OCI-LY1 (cell line): ENCODE data around the gene GATC.

ENCODE experiments used
- H2AFZ ChIP-seq: fragments of 200-600 bp; sonication (generic), shearing (Covaris generic); 2 replicates; pipeline ENCODE4 v1.6.0; 2014; ENCODE audit warnings: antibody characterized with exemption, mild to moderate bottlenecking, low read length
- H3F3A ChIP-seq: fragments of 200-600 bp; sonication (generic), shearing (Covaris generic); 2 replicates; pipeline ENCODE4 v1.6.0; 2014; ENCODE audit warnings: mild to moderate bottlenecking, antibody characterized with exemption, low read length, moderate library complexity; ENCODE audit not compliant: insufficient read depth
- H3K27ac ChIP-seq: fragments of 200-600 bp; sonication (generic); 2 replicates; pipeline ENCODE4 v1.5.1; 2014; ENCODE audit warnings: low read length, mixed run types, mild to moderate bottlenecking, low read depth; ENCODE audit not compliant: poor library complexity, severe bottlenecking
- H3K27me3 ChIP-seq: fragments of 200-600 bp; sonication (generic); 2 replicates; pipeline ENCODE4 v1.6.0; 2014; ENCODE audit warnings: antibody characterized with exemption, mild to moderate bottlenecking, low read length, moderate library complexity; ENCODE audit not compliant: insufficient read depth
- H3K36me3 ChIP-seq: fragments of 200-600 bp; sonication (generic); 2 replicates; pipeline ENCODE4 v1.6.1; 2014; ENCODE audit warnings: mild to moderate bottlenecking, antibody characterized with exemption, low read length, moderate library complexity, mixed read lengths; ENCODE audit not compliant: insufficient read depth
- H3K4me1 ChIP-seq: fragments of 200-600 bp; sonication (generic); 2 replicates; pipeline ENCODE4 v1.5.1; 2014; ENCODE audit warnings: mild to moderate bottlenecking, low read length, moderate library complexity; ENCODE audit not compliant: insufficient read depth, severe bottlenecking
- H3K4me2 ChIP-seq: fragments of 200-600 bp; sonication (generic), shearing (Covaris generic); 2 replicates; pipeline ENCODE4 v1.6.1; 2014; ENCODE audit warnings: low read length
- H3K4me3 ChIP-seq: fragments of 200-600 bp; sonication (generic); 2 replicates; pipeline ENCODE4 v1.5.1; 2014; ENCODE audit warnings: low read length, low read depth, mild to moderate bottlenecking, mixed read lengths; ENCODE audit not compliant: poor library complexity, severe bottlenecking
- H3K79me2 ChIP-seq: fragments of 200-600 bp; shearing (Covaris generic); 2 replicates; pipeline ENCODE4 v1.6.1; 2016; ENCODE audit warnings: mixed run types, low read length, mixed read lengths; ENCODE audit not compliant: insufficient read depth
- H3K9ac ChIP-seq: fragments of 200-600 bp; sonication (generic), shearing (Covaris generic); 2 replicates; pipeline ENCODE4 v1.6.1; 2014; ENCODE audit warnings: mild to moderate bottlenecking, low read length, mixed read lengths
- H3K9me2 ChIP-seq: fragments of 200-600 bp; sonication (generic), shearing (Covaris generic); 2 replicates; pipeline ENCODE4 v1.6.1; 2014; ENCODE audit warnings: low read depth, mild to moderate bottlenecking, low read length, mixed read lengths
- H3K9me3 ChIP-seq: fragments of 200-600 bp; shearing (Covaris generic); 2 replicates; pipeline ENCODE4 v1.6.1; 2014; ENCODE audit warnings: low read length, mixed read lengths
- H4K20me1 ChIP-seq: fragments of 200-600 bp; sonication (generic), shearing (Covaris generic); 2 replicates; pipeline ENCODE4 v1.6.0; 2016; ENCODE audit warnings: mild to moderate bottlenecking, low read length; ENCODE audit not compliant: insufficient read depth
- EZH2 ChIP-seq: fragments of 200-600 bp; sonication (generic), shearing (Covaris generic); IDR thresholded peaks from 2 replicates; pipeline ENCODE4 v1.8.0; 2017; ENCODE audit warnings: borderline replicate concordance, mixed run types, mild to moderate bottlenecking, antibody characterized with exemption, low read length, moderate library complexity, mixed read lengths
- TF ChIP-seq, protein P1 (sequence below): fragments of 200-600 bp; sonication (generic), shearing (Covaris generic); IDR thresholded peaks from 2 replicates; pipeline ENCODE4 v1.5.1; 2017; ENCODE audit warnings: mild to moderate bottlenecking, antibody characterized with exemption, low read length, moderate library complexity, mixed read lengths

Gene GATC

GRCh38 chr12:120496413-120497340 lies 50.4 kb downstream of the GATC start:
- peaks cover 30% of the 10 kb centered on the region for H3K36me3 ChIP-seq
- peaks cover 4% of the 10 kb centered on the region for H3F3A ChIP-seq
- no peaks in the 10 kb centered on the region for H3K9me3 ChIP-seq
- peak overlapping the region; percentile 98 for H3K4me3 ChIP-seq
- peaks cover 23% of the 10 kb centered on the region for H3K4me1 ChIP-seq
- peak overlapping the region; percentile 100 for H3K4me2 ChIP-seq
- H3K27me3 ChIP-seq, result no peaks in the 10 kb centered on the region
- H4K20me1 ChIP-seq, result no peaks in the 10 kb centered on the region
- H3K27ac ChIP-seq, result peak overlapping the region; percentile 81
- no peak overlapping the region for H2AFZ ChIP-seq
- TF ChIP-seq, protein P1, sequence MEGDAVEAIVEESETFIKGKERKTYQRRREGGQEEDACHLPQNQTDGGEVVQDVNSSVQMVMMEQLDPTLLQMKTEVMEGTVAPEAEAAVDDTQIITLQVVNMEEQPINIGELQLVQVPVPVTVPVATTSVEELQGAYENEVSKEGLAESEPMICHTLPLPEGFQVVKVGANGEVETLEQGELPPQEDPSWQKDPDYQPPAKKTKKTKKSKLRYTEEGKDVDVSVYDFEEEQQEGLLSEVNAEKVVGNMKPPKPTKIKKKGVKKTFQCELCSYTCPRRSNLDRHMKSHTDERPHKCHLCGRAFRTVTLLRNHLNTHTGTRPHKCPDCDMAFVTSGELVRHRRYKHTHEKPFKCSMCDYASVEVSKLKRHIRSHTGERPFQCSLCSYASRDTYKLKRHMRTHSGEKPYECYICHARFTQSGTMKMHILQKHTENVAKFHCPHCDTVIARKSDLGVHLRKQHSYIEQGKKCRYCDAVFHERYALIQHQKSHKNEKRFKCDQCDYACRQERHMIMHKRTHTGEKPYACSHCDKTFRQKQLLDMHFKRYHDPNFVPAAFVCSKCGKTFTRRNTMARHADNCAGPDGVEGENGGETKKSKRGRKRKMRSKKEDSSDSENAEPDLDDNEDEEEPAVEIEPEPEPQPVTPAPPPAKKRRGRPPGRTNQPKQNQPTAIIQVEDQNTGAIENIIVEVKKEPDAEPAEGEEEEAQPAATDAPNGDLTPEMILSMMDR, result peak; percentile 45
- no peak for TF ChIP-seq EZH2
- peaks cover 19% of the 10 kb centered on the region for H3K79me2 ChIP-seq
- H3K9ac ChIP-seq, result peak overlapping the region; percentile 92
- H3K9me2 ChIP-seq, result no peaks in the 10 kb centered on the region

- H3K27ac ChIP-seq, result peak overlapping the region; percentile 29
- TF ChIP-seq, protein P1, result no peak
- no peak for TF ChIP-seq EZH2
- peak overlapping the region; percentile 92 for H3K9ac ChIP-seq
- no peaks in the 10 kb centered on the region for H4K20me1 ChIP-seq
- no peaks in the 10 kb centered on the region for H3K27me3 ChIP-seq
- peaks cover 30% of the 10 kb centered on the region for H3K36me3 ChIP-seq
- peak overlapping the region; percentile 98 for H3K4me3 ChIP-seq
- H3K4me1 ChIP-seq, result peaks cover 23% of the 10 kb centered on the region
- no peaks in the 10 kb centered on the region for H3K9me2 ChIP-seq
- peak overlapping the region; percentile 100 for H3K4me2 ChIP-seq
- no peaks in the 10 kb centered on the region for H3K9me3 ChIP-seq
- H3F3A ChIP-seq, result peaks cover 4% of the 10 kb centered on the region
- no peak overlapping the region for H2AFZ ChIP-seq
- peaks cover 19% of the 10 kb centered on the region for H3K79me2 ChIP-seq
Observed at GRCh38 chr12:120497524-120498150, 51.4 kb downstream of the GATC start.

GRCh38 chr12:120498870-120499515 lies 52.7 kb downstream of the GATC start:
- Histone ChIP-seq H3K36me3 (peaks cover 42% of the 10 kb centered on the region), H2AFZ (no peak overlapping the region), H3K4me1 (peaks cover 23% of the 10 kb centered on the region), H4K20me1 (no peaks in the 10 kb centered on the region), H3K4me3 (no peak overlapping the region), H3F3A (peaks cover 4% of the 10 kb centered on the region), H3K4me2 (no peak overlapping the region), H3K79me2 (peaks cover 19% of the 10 kb centered on the region), H3K27me3 (no peaks in the 10 kb centered on the region), H3K9me2 (no peaks in the 10 kb centered on the region), H3K27ac (no peak overlapping the region), H3K9ac (no peak overlapping the region), H3K9me3 (no peaks in the 10 kb centered on the region)
- TF ChIP-seq, protein P1, result no peak
- no peak for TF ChIP-seq EZH2
